Activated T-helper 1 cell treated with anti-CD3 and anti-CD28 coated beads, Interleukin-2, amount 50 U/mL, for 16 hours (primary cell): ENCODE data around the gene MAN2A1.
"Not testable (repeated sequence)": the region's sequence is repeated elsewhere in the genome, so short reads cannot be mapped to it uniquely, and the experiment has no call there.

Experiments
- DNase-seq, 2 donors: peaks; one replicate each; pipeline ENCODE4 v3.0.0-alpha.2; 2020; ENCODE audit warnings: low read depth in 1 of 2, low spot score in 1 of 2

The MAN2A1 gene

DNA sequence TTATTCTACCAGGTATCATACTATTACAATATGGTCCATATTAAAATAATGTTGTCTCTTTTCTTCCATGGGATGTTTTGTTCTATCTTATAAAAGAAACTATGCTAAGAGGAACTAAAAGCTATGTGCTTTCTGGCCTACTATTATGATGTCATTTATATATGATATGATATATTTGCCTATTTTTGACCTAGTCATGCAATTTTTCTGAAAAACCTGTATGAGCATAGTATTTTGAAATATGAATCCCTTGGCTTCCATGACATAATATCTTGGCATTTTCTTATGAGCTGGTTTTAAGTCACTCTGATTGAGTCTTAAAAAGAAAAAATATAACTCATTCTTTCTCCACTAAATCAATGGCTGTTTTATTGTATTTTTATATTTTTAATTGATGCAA is 60.7 kb downstream of the MAN2A1 start:
- no peak for DNase-seq

DNA sequence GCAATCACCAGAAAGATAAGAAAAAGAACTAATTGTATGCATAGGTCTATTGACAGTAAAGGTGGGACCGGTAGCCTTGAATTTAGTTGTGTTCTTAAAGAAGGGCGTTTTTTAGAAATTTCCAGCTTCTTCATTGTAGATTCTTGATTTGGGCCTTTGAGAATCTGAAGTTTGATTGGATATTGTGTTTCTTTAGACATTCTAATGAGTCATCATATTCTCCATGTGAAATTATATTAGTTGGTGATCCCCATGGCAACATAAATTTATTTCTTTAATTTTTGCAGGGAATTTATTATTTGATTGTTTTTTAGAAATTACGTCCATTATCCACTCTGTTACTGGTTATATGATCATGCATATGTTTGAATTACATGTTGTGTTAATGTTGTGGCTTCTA is 63.6 kb downstream of the MAN2A1 start:
- no peak for DNase-seq

DNA sequence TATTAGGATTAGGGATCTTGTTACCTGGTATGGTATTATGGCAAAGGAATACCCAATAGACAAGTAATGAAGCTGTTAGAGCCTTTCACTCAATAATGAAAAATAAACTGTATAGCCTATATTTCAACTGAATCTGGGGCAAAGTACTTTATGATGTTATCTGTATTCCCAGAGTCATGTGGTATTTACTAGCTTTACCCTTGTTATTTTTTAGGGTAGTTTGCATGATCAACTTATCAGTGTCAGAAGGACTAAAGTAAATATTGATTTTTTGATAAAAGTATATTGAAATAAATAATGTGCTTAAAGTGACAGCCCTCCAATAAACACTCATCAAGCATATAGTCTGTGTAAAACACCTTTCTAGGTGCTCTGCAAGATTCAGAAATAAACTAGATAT is 64.6 kb downstream of the MAN2A1 start:
- DNase-seq: no peak

DNA sequence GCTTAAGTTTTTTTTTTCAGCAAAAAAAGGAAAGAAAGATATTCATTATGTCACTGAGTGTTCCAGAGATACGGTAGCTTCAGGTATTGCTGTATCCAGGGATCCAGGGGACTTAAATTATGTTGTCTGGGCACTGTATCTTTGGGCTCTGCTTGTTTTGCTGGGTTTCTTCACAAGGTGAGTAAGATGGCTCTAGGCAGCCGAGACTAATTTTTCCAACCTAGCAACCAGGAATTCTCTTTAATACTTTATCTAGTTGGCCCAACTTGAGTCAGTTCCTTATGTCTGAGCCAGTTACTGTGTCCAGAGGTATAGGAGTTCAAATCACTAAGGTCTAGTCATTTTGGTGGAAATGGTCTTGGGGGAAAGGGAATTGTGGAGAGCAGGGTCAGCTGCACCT is 66.0 kb downstream of the MAN2A1 start:
- no peak for DNase-seq

DNA sequence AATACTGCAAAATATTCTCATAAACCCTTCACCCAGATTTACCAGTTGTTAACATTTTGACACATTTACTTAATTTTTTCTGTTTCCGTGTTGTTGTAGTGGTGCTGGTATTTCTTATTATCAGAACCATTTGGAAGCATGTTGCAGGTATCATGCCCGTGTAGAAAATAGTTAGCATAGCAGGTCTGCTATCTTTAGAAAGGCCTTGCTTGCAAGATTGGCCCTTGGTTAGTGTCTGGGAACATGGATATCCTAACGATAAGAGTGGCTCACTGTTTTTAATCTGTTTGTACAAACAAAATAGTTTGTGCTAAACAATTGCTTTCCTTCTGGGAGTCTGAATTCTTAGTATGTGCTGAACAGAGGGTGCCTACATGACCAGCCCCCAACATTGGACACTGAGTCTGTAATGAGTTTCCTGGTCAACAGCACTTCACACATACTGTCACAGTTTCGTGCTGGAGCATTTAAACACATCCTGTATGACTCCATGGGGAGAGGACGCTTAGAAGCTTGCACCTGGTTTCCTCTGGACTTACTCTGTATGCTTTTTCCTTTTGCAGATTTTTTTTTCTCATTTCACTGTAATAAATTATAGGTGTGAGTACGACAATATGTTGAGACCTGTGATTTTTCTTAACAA is 66.9 kb downstream of the MAN2A1 start:
- no peak for DNase-seq

DNA sequence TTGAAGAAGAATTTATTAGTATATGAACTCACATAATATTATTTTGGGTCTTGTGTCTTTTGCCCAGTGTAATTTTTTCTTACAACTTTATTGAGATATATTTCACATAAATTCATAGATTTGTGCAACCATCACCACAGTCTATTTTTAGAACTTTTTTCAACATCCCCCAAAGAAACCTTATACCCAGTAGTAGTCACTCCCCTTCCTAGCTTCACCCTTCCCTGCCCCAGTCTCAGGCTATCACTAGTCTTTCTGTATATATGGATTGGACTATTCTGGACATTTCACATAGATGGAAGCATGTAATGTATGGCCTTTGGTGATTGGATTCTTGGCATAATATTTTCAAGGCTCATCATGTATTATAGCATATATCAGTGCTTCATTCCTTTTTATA is 67.8 kb downstream of the MAN2A1 start:
- no peak for DNase-seq

DNA sequence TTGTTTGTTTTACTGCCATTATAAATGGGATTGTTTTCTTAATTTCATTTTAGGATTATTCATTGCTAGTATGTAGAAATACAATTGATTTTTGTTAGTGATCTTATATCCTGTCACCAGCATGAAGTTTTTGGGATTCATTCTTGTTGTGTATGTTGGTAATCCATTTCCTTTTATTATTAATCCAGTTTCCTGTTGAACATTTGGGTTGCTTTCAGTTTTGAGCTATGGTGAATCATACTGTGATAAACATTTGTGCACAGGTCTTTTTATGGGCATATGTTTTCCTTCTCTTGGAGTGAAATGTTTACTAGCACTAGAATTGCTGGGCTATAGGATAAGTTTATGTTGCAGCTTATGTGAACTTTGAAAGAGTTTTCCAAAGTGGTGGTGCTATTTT is 69.6 kb downstream of the MAN2A1 start:
- no peak for DNase-seq

DNA sequence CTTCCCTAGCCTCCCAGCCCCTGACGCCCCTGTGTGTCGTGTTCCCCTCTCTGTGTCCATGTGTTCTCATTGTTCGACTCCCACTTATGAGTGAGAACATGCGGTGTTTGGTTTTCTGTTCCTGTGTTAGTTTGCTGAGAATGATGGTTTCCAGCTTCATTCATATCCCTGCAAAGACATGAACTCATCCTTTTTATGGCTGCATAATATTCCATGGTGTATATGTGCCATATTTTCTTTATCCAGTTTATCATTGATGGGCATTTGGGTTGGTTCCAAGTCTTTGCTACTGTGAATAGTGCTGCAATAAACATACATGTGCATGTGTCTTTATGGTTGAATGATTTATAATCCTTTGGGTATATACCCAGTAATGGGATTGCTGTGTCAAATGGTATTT is 70.4 kb downstream of the MAN2A1 start:
- DNase-seq: not testable (repeated sequence)

DNA sequence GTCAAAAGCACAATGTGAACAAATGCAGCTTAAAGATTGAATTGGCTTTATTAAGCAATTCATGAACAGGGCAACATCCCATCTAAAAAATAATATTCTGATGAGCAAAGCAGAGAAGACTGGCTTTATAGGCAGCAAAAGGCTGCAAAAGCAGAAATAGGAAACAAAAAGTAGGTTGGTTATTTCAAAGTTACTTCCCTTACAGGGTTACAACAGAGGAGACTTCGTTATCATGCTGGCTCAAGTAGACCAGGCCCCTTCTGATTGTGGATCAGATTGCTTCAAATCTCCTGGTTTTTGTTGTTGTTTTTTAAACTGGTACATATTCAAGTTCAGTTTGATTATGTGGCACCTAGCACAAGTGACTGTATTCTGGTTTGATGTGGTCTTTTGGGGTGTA is 73.1 kb downstream of the MAN2A1 start:
- DNase-seq: no peak

DNA sequence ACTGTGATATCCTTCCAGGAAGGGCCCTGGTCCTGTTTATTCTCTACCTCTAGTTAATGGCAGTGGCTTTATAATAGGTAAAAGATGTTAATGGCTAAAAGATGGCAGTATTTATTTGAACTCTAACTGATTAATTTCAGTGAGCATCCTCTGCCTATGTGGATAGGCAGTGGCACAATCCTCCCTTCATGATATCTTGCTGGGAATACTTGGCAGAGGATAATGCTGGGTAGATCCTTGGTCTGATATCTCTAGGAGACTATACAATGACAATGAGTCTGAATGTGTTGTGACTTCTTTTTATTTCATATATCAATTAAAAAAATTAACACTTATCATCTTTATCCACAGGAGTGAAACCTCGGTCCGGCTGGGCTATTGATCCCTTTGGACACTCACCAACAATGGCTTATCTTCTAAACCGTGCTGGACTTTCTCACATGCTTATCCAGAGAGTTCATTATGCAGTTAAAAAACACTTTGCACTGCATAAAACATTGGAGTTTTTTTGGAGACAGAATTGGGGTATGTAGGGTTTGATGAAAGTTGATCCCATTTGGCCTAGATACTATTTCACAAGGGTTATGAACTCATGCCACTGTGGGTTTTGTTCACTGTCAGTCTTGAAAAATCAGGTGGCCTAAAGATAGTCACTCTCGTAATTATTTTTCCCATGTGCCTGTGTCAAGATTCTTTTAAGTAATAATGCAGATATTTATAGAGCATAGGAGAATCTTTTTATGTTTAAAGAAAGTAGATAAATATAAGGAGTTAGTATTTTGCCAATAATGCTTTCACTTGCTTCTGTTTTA is 77.7 kb downstream of the MAN2A1 start:
- no peak for DNase-seq

DNA sequence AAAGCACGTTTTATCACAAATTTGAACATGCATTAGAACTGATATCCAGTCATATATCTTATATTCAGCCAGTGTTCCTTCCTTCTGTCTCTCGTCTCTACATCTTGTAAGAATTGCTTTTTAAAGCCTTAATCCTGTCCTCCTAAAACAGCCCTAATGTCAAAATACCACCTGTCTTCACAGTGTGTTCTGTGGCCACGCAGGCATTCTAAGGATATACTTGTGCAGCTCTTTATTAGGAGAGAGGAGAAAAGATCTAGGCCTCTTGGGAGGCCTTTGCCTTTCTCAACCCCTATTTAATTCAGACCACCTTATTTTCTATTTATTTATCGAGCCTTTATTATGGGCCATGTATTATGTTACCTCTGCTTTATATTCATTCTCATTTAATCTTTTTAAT is 78.3 kb downstream of the MAN2A1 start:
- no peak for DNase-seq

DNA sequence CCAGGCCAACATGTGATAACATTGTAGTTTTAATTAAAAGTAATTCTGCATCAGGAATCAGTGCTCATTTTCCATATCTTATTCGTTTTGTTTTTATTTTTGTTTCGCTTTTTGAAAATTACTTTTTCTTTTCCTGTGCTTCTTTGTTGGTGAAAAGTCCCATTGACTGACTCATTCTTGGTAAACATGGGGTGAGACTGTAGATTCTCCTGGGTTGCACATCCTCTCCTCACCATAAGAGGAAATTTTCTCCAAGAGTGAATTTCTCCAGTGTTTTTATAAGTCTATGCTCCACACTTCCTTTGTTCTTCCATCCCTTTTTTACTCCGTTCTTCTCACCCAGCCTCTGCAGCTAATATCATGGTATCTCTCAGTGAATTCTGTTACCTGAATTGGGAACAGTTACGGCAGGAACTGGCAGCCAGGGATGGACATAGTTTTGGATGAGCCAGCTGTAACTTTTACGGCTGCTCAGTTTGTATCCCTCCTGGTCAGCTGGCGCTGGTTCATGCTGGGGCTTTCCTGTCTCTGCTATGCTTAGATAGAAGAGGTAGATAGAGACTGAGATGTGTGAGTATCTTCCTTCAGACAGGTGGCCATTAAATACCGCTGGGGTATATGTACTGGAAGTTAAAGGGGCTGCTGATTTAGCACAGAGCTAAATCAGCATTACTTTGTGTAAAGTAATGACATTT is 80.0 kb downstream of the MAN2A1 start:
- DNase-seq: no peak

DNA sequence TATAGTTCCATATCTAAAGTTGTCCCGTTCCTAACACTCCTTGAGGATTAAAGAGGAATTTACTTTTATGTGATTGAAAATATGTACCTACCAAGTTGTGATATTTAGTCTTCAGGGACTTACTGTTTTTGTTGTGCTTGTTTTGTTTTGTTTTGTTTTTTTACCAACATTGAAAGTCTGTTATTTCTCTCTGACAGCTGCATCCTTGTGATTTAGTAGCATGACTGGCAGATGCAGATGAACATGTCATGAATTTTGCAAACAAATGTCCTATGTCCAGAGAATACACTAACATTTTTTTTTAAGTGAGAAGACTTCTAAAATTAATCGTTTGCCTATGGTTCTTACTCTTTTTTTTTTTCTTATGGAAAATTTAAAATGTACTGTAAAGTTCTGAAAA is 85.4 kb downstream of the MAN2A1 start:
- DNase-seq: no peak

DNA sequence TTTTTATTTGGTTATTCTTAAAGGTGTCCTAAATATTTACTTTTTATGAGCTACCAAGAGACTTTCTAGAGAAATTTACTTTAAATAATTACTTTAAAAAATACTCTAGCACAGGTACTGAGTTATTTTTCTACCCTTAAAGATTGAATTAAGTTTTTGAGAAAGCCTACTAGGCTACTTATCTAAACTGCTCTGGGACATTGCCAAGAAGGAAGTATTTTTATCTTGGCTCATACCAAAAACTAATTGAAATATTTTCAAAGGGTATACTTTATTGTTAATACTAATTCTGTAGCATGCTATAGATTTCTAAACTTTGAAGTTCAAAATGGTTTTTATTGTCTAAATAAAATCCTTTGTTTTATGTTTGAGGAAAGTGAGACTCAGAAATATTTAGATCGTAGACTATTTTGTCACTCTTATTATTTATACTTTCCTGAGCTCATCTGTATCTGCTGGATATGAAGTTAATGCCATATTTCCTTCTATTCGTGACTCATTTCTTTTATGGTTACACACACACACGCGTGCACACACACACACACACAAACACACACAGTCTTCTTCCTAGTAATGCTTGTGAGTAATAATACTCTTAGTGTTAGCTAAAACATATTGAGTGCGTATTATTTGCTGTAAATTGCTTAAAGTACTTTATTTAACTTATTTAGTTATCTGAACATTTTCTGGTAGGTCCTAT is 89.5 kb downstream of the MAN2A1 start:
- DNase-seq: no peak

DNA sequence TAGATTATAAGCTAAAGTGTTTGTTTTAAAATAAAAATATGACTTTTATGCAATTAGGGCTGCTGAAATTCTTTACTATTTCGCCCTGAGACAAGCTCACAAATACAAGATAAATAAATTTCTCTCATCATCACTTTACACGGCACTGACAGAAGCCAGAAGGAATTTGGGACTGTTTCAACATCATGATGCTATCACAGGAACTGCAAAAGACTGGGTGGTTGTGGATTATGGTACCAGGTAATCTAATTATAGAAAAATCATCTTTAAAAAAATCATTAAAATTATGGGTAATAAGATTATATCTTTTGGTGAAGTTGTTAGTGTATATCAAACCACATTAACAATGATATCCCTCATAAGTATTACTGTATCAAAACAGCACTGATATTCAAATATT is 95.0 kb downstream of the MAN2A1 start:
- no peak for DNase-seq

DNA sequence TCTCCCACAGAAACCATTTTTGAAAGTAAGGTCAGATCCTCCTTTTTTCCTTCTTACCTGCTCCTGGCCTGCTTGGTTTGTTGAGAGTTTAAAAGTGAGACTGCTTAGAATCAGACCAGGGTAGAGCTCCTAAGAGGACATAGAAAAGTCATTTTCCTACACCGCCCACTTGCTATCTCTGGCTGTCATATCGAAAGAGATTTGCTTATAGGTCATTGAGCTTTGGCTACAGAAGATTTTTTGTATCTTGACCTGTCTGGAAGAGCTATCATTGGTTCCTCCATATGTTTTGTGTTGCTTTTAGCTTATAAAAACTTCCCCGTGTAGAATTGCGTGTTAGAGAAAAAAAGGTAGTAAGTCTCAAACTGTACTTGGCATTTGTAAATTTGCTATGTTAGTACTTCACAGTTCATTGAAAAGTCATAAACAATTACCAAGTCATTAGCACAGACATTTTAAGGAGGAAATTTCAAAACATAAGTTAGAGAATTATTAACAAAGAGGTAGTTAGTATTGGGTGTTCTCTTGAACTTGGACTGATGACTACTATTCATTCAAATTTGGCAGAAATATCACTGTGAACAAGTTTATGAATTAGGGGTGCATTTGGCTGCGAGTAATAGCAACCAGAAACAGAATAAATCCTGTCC is 96.6 kb downstream of the MAN2A1 start:
- no peak for DNase-seq

DNA sequence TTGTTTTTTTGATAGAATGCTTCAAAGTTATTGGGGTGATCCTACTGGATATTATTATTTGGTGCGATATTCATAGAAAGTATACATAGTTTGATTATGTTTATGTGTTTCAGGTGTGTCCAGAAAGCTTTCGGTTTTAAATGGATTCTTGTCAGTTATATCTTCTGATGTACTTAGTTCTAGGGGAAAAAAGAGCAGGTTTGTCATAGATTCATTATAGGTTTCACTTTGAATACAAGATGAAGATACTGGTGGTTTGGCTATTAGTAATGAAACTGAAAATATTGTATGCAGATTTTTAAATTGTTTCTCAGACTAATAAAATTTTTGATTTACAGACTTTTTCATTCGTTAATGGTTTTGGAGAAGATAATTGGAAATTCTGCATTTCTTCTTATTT is 98.9 kb downstream of the MAN2A1 start:
- no peak for DNase-seq

DNA sequence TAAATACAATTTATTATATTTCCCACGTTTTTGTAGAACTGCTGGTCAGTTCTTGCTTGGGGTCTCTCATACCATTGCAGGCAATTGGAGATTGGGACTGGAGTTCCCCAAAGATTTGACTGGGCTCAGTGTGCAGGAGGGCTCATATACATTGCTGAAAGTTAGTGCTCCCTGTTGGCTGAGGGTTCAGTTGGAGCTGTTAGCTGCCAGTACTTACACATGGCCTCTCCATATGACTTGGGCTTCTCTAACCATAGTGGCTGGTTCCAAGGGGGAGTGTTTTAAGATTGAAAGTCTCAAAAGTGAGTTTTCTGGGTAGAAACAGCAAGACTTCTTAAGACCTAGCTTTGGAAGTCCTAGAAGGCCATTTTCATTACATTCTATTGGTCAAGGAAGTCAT is 102.9 kb downstream of the MAN2A1 start:
- no peak for DNase-seq

DNA sequence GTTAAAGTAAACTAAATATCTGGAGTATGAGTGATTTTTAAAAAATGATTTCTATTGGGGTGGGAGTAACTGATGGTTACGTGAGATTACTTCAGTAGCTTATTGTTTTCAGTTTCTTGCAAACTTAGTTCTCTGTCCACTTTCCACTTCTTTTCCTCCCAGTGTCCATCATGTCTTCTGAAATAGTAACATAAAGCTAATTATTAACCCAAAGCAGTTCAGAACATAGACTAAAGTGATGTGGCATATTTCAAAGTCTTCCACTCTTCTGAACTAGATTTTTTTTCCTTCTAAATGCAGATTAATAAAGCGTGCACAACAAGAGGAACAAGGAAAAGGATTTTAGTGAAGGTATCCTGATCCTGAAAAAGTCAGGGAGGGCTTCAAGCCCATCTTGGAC is 114.1 kb downstream of the MAN2A1 start:
- no peak for DNase-seq

DNA sequence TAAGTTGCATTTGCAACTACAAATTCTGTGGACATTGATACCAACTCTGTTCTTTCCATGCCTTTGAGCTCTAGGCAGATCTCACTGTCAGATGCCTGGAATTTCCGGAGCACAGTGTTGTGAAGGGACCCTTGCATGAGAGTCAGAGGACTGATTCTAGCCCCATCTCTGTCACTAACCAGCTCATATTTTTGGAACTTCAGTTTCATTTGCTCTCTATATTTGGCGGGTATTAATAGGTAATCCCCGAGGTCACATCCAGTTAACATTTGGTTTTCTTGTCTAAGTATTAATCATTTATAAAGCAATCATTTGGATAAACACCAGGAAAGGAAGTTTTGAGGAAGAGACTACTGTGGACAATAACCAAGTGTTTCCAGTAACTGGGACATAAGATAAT is 115.7 kb downstream of the MAN2A1 start:
- no peak for DNase-seq

DNA sequence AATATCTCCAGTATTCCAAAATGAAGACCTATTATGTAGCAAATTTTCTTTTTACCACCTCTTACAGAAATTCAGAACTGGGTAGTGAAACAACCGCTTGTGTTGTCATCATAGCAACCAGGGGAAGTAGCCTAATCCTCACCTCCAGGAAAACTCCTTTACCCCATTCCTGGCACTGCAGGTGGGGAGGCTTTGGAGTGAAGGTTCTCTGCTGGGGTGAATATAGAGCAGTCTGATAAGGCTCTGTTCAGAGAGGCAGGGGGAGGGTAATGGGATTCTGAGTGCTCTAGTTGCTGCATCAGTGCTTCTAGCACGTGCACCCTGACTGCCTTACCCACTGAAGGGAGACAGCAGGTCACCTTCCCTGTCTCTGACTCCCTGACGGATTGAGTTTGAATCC is 116.2 kb downstream of the MAN2A1 start:
- DNase-seq: no peak
